ENCODE results near the gene USP25.

The USP25 gene

GRCh38 chr21:15848634-15849560 is 119.1 kb downstream of the USP25 start:
- TF ChIP-seq CTCF (IDR thresholded peaks at IDR 0.05): no peak
- no peak for DNase-seq
- Mint-ChIP-seq H3K9me3 (no peaks in the 10 kb centered on the region), H3K27me3 (ENCODE audit: low read depth, poor library complexity) (no peaks in the 10 kb centered on the region), H3K4me3 (no peak overlapping the region), H3K4me1 (no peaks in the 10 kb centered on the region), H3K36me3 (ENCODE audit: low read depth) (peaks cover 18% of the 10 kb centered on the region), H3K27ac (no peak overlapping the region)

- no peaks in the 10 kb centered on the region for H3K9me3 Mint-ChIP-seq
- peaks cover 28% of the 10 kb centered on the region for H3K36me3 Mint-ChIP-seq (ENCODE audit: low read depth)
- H3K4me1 Mint-ChIP-seq: no peaks in the 10 kb centered on the region
- no peaks in the 10 kb centered on the region for H3K27me3 Mint-ChIP-seq (ENCODE audit: low read depth, poor library complexity)
- H3K27ac Mint-ChIP-seq: no peak overlapping the region
- no peak overlapping the region for H3K4me3 Mint-ChIP-seq
- no peak for TF ChIP-seq CTCF (IDR thresholded peaks at IDR 0.05)
- no peak for DNase-seq
These were observed 120.1 kb downstream of the USP25 start for GRCh38 chr21:15849927-15850326.

- no peak for DNase-seq
These were observed 120.9 kb downstream of the USP25 start for GRCh38 chr21:15850645-15851044.

GRCh38 chr21:15852146-15852545 is 122.4 kb downstream of the USP25 start:
- TF ChIP-seq CTCF (IDR thresholded peaks at IDR 0.05): no peak
- DNase-seq: no peak
- peaks cover 33% of the 10 kb centered on the region for H3K36me3 Mint-ChIP-seq (ENCODE audit: low read depth)
- no peaks in the 10 kb centered on the region for H3K27me3 Mint-ChIP-seq (ENCODE audit: low read depth, poor library complexity)
- no peak overlapping the region for H3K27ac Mint-ChIP-seq
- no peaks in the 10 kb centered on the region for H3K4me1 Mint-ChIP-seq
- no peak overlapping the region for H3K4me3 Mint-ChIP-seq
- no peaks in the 10 kb centered on the region for H3K9me3 Mint-ChIP-seq

More at GRCh38 chr21:15850645-15851044, 120.9 kb downstream of the USP25 start:
- Mint-ChIP-seq H3K27ac (no peak overlapping the region), H3K9me3 (no peaks in the 10 kb centered on the region), H3K27me3 (ENCODE audit: low read depth, poor library complexity) (no peaks in the 10 kb centered on the region), H3K4me1 (no peaks in the 10 kb centered on the region), H3K4me3 (no peak overlapping the region), H3K36me3 (ENCODE audit: low read depth) (peaks cover 33% of the 10 kb centered on the region)
- TF ChIP-seq CTCF (IDR thresholded peaks at IDR 0.05): no peak

- TF ChIP-seq CTCF (IDR thresholded peaks at IDR 0.05): no peak
- H3K4me3 Mint-ChIP-seq: no peak overlapping the region
- peaks cover 37% of the 10 kb centered on the region for H3K36me3 Mint-ChIP-seq (ENCODE audit: low read depth)
- no peak for DNase-seq
- H3K27me3 Mint-ChIP-seq (ENCODE audit: low read depth, poor library complexity): no peaks in the 10 kb centered on the region
- H3K9me3 Mint-ChIP-seq: no peaks in the 10 kb centered on the region
- no peak overlapping the region for H3K27ac Mint-ChIP-seq
- no peaks in the 10 kb centered on the region for H3K4me1 Mint-ChIP-seq
These were observed 123.3 kb downstream of the USP25 start for GRCh38 chr21:15853126-15853525.

- Mint-ChIP-seq H3K9me3 (no peaks in the 10 kb centered on the region), H3K36me3 (ENCODE audit: low read depth) (peaks cover 44% of the 10 kb centered on the region), H3K4me3 (no peak overlapping the region), H3K27ac (no peak overlapping the region), H3K4me1 (no peaks in the 10 kb centered on the region), H3K27me3 (ENCODE audit: low read depth, poor library complexity) (no peaks in the 10 kb centered on the region)
- TF ChIP-seq CTCF (IDR thresholded peaks at IDR 0.05): no peak
- DNase-seq: no peak
These were observed 127.0 kb downstream of the USP25 start for GRCh38 chr21:15856813-15857212.

Data from nephron progenitor cell (in vitro differentiated cells).